Astrocyte of the spinal cord (primary cell): Measurements from ENCODE around the gene ATP6V0A4.
"Not testable (repeated sequence)": the region's sequence is repeated elsewhere in the genome, so short reads cannot be mapped to it uniquely, and the experiment has no call there.

Experiments used
- DNase-seq: peaks from one replicate; pipeline ENCODE4 v3.0.0; 2011; ENCODE audit warnings: low read depth, low spot score
- H3K4me3 ChIP-seq: 2 replicates; pipeline ENCODE4 v1.5.1; 2011; ENCODE audit warnings: low read depth, mild to moderate bottlenecking, low read length, moderate library complexity
- CTCF ChIP-seq: IDR thresholded peaks from 2 replicates; pipeline ENCODE4 v1.5.1; 2012; ENCODE audit warnings: low read depth, mild to moderate bottlenecking, low read length, inconsistent platforms
- in situ Hi-C: cut with HindIII; loops from 2 replicates; pipeline ENCODE4 v1.10.0; 2017; ENCODE audit warnings: low sequenced_read_pairs

The ATP6V0A4 gene

GRCh38 chr7:138701537-138701923 lies 96.5 kb downstream of the ATP6V0A4 start:
- in situ Hi-C loops, result no loop called here
- DNase-seq, result no peak
- no peak for TF ChIP-seq CTCF
- H3K4me3 ChIP-seq, result no peak overlapping the region

DNA sequence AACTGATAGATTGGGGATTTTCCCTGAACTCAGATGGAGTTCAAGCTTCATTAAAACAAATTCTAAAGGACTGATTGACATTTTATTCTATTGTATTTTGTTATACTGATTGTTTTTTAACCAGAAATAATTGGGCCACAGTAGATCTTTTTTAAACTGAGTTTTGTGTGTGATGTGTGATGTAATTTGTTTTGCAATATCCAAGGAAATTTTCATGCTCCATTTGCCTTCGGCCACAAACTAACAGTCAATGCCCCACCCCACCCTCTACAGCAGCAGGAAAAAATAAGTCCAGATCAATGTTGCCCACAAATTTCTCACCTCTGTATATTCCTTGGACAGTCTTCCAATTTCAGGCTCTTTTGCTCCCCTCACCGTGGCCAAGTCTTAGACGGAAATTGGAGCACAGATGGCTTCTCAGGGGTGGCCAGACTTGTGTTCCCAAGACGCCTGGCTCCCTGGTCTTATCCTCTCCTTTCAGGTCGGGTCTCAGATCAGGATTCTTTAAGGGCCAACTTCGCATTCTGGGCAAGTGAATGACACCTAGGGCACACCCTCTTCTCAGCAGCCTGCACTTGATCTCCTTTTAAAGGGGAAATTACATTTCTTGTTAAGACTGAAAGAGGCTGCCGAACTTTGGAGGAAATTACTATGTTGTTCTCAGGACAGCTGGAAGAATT lies 97.0 kb downstream of the ATP6V0A4 start, which contains the start of gene SVOPL:
TSS of gene SVOPL (minus strand) at position 506 of the 680 bp plus-strand sequence. CDS start 22,317 bp downstream, outside the sequence.
- no peak within 1 kb of the TSS for H3K4me3 ChIP-seq
- in situ Hi-C loops, result no loop called here
- no peak for DNase-seq
- TF ChIP-seq CTCF, result no peak

DNA sequence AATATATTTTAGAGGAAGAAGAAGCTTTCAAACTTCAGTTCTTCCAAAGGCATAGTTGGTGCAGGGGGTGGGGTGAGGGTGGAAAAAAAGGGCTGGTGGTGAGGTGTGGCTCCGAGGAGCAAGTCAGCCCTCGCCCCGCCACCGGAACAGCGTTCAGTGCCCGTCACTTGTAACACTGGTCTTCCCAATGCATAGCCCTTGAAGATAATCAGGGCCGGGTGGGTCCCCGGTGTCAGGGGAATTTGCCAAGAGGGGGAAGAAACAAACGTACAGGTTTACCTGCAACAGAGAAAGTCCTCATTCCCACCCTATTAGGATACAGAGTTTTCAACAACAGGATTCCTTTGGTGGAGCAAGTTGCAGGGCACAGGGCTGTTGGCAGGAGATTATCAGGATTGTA lies 98.3 kb downstream of the ATP6V0A4 start:
- no peak for TF ChIP-seq CTCF
- no peak overlapping the region for H3K4me3 ChIP-seq
- in situ Hi-C loops, result no loop called here
- DNase-seq, result no peak

DNA sequence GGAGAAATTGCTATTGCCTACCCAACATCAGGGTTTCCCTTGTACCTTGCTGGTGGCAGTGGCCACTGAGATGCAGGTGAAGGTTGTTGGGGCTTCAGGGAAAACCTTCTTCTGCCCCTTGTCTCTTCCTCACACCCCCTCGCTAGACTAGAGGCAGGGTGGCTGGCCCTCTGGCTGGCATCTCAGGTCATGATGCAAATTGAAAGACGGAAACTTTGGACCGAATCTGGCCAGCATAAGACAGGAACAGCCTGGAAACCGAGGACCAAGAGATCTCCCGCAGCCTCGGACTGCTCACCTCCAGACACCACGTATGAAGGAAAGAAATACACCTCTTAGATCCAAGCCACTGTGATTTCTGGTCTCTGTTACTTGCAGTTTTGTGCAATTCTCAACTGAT lies 99.7 kb downstream of the ATP6V0A4 start:
- TF ChIP-seq CTCF, result no peak
- no peak overlapping the region for H3K4me3 ChIP-seq
- in situ Hi-C loops, result no loop called here

DNA sequence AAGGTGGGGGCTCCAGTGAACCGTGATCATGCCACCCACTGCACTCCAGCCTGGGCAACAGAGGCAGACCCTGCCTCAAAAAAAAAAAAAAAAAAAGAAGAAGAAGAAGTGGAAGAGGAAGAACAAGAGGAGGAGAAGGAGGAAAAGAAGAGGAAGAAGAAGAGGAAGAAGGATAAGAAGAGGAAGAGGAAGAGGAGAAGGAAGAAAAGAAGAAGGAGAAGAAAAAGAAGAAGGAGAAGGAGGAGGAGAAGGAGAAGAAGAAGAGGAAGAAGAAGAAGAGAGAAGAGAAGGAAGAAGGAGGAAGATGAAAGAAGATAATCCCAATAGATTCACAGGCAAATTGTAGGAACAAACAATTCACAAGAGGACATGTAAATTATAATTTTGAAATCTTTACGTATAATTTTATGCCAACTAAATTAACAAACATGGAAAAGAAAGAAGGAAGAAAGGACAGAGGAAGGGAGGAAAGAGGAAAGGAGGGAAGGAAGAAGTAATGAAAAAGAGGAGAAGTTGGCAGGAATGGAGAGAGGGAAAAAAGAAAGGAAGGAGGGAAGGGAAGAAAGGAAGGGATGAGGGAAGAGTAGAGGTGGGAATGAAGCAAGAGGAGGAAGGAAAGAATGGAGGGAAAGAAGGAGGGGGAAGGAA lies 100.3 kb downstream of the ATP6V0A4 start:
- in situ Hi-C loops, result no loop called here
- H3K4me3 ChIP-seq, result no peak overlapping the region
- DNase-seq, result no peak
- TF ChIP-seq CTCF, result no peak

More for the DNA sequence above, 99.7 kb downstream of the ATP6V0A4 start:
- DNase-seq, result no peak

- H3K4me3 ChIP-seq, DNase-seq, in situ Hi-C loops: not testable (repeated sequence)
Measured at GRCh38 chr7:138695776-138696175, 102.2 kb downstream of the ATP6V0A4 start.

DNA sequence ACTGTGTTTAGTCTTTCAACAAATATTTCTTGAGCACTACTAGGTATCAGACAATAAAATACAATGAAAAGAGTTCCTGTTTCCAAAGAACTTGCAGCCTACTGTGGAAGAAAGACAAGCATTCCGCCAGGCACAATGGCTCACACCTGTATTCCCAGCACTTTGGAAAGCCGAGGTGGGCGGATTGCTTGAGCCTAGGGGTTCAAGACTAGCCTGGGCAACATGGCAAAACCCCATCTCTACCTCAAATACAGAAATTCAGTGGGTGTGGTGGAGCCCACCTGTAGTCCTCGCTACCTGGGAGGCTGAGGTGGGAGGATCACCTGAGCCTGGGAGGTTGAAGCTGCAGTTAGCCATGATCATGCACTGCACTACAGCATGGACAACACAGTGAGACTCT lies 102.9 kb downstream of the ATP6V0A4 start:
- in situ Hi-C loops, result no loop called here
- no peak for DNase-seq
- H3K4me3 ChIP-seq, result no peak overlapping the region
- no peak for TF ChIP-seq CTCF
